ENCODE results near the gene BAIAP2L1.
"Not testable (repeated sequence)": the region's sequence is repeated elsewhere in the genome, so short reads cannot be mapped to it uniquely, and the experiment has no call there.

BAIAP2L1 gene

DNA sequence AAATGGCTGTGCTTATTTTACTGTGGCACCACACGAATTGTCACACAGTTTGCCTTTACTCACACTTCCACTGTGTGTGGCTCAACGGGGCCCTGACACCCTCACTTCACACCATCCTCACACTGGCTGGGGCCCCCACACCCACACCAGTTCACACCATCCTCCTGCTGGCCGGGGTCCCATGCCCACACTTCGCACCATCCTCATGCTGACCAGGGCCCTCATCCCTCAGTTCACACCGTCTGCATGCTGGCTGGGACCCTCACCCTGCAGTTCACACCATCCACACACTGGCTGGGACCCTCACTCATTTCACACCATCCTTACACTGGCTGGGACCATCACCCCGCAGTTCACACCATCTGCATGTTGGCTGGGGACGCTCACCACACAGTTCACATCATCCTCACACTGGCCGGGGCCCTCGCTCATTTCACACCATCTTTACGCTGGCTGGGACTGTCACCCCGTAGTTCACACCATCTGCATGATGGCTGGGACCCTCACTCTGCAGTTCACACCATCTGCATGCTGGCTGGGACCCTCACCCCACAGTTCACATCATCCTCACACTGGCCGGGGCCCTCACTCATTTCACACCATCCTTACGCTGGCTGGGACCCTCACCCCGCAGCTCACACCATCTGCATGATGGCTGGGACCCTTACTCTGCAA lies 83.4 kb downstream of the BAIAP2L1 start:
- no peak for DNase-seq (ENCODE audit: low read depth)
- TF ChIP-seq, protein P1, sequence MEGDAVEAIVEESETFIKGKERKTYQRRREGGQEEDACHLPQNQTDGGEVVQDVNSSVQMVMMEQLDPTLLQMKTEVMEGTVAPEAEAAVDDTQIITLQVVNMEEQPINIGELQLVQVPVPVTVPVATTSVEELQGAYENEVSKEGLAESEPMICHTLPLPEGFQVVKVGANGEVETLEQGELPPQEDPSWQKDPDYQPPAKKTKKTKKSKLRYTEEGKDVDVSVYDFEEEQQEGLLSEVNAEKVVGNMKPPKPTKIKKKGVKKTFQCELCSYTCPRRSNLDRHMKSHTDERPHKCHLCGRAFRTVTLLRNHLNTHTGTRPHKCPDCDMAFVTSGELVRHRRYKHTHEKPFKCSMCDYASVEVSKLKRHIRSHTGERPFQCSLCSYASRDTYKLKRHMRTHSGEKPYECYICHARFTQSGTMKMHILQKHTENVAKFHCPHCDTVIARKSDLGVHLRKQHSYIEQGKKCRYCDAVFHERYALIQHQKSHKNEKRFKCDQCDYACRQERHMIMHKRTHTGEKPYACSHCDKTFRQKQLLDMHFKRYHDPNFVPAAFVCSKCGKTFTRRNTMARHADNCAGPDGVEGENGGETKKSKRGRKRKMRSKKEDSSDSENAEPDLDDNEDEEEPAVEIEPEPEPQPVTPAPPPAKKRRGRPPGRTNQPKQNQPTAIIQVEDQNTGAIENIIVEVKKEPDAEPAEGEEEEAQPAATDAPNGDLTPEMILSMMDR (conservative IDR thresholded peaks at IDR 0.05; ENCODE audit: low read depth, low read length) = no peak
- H3K4me3 ChIP-seq (ENCODE audit: low read length) = no peak overlapping the region

DNA sequence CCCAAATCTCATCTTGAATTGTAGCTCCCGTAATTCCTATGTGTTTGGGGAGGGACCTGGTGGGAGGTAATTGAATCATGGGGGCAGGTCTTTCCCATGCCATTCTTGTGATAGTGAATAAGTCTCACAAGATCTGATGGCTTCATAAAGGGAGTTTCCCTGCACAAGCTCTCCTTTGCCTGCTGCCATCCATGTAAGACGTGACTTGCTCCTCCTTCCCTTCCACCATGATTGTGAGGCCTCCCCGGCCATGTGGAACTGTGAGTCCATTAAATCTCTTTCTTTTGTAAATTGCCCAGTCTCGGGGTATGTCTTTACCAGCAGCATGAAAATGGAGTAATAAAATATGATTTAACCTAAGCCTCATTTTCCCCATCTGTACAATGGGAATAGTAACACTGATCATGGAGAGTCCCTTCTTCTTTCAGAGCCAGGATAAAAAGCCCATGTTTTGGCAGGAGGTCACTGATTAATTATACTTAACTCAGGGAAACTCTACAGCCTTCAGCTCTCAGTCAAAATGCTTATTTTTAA lies 84.8 kb downstream of the BAIAP2L1 start:
- H3K4me3 ChIP-seq (ENCODE audit: low read length); DNase-seq (ENCODE audit: low read depth): not testable (repeated sequence)

DNA sequence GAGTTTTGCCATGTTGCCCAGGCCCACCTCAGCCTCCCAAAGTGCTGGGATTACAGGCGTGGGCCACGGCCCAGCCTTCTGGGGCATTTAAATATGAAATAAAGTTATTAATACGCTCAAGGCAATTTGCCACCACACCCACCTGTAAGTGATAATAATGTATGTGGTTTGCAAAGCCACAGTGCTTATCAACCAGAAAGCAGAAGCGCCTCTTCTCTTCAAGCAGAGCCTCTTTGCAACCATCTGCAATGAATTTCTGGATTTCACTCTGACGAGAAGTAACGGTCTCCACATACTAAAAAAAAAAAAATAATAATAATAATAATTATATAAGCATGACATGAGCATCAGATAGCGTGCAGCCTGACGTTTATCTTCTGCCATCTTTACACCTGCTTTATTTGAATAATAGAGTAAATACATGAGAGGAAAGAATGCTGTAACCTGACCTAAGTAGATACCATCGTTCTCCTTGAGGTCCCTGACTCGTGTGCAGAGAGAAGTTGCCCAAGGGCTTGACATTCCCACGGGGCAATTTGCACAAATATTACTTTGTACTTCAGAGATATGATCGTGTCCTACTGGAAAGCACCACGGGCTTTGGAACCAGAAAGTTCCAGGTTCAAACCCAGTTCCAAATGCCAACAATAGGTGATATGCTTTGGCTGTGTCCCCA lies 85.4 kb downstream of the BAIAP2L1 start:
- TF ChIP-seq, protein P1 (conservative IDR thresholded peaks at IDR 0.05; ENCODE audit: low read depth, low read length) = no peak
- DNase-seq (ENCODE audit: low read depth) = no peak
- no peak overlapping the region for H3K4me3 ChIP-seq (ENCODE audit: low read length)

DNA sequence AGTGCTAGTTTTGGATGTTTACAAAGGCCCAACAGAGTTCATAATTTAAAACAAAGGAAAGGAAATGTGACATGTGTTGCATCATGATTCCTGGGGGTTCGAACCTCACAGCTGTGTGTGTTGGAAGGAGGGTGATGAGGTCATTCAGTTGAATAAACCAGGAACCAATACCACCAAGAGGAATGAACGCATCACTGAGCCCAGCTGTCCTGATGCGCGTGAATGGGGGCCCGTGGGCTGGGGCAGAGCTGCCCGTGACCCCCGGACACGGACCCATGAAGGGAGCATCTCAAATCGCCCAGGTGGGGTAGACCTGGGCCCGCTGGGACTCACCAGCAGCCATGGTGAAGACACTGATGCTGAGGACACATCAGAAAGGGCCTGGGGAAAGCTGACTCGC lies 86.4 kb downstream of the BAIAP2L1 start:
- no peak for DNase-seq (ENCODE audit: low read depth)
- TF ChIP-seq, protein P1 (conservative IDR thresholded peaks at IDR 0.05; ENCODE audit: low read depth, low read length) = no peak
- H3K4me3 ChIP-seq (ENCODE audit: low read length) = no peak overlapping the region

DNA sequence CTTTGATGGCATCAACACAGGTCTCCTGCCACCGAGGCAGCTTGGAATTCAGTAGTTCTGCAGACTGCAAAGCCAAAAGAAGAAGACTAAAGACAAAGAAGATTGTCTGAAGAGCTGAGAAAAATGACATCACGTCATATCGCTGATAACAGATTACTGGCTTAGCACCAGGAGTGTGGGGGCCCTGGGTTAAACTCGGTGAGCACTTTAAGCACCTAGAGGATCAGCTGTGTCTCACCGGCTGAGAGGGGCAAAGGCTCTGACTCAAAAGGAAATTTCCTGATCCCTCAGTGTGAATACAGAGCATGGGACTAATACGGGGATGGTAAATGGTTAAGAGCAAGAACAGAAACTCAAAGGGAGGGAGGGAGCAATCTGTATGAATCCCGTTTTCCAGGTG lies 88.7 kb downstream of the BAIAP2L1 start:
- DNase-seq (ENCODE audit: low read depth) = no peak
- TF ChIP-seq, protein P1 (conservative IDR thresholded peaks at IDR 0.05; ENCODE audit: low read depth, low read length) = no peak

DNA sequence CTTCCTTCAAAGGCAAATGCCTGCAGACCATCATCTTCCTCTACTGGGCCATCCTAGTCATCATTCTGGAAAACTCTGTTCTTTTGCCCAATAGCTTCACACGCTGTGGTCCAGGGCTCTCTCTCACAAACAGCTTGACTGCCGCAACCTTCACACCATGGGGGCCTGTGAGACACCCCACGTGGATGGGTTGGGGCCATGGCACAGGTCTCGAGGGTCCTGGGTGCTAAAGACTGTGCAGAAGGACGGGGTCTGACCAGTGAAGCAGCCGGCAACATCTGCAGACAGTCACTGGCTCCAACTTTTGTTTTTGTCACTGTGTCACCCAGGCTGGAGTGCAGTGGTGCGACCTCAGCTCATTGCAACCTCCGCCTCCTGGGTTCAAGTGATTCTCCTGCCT lies 91.3 kb downstream of the BAIAP2L1 start:
- TF ChIP-seq, protein P1 (conservative IDR thresholded peaks at IDR 0.05; ENCODE audit: low read depth, low read length) = no peak
- no peak for DNase-seq (ENCODE audit: low read depth)
- no peak overlapping the region for H3K4me3 ChIP-seq (ENCODE audit: low read length)

More for the DNA sequence above, 88.7 kb downstream of the BAIAP2L1 start:
- H3K4me3 ChIP-seq (ENCODE audit: low read length) = no peak overlapping the region

DNA sequence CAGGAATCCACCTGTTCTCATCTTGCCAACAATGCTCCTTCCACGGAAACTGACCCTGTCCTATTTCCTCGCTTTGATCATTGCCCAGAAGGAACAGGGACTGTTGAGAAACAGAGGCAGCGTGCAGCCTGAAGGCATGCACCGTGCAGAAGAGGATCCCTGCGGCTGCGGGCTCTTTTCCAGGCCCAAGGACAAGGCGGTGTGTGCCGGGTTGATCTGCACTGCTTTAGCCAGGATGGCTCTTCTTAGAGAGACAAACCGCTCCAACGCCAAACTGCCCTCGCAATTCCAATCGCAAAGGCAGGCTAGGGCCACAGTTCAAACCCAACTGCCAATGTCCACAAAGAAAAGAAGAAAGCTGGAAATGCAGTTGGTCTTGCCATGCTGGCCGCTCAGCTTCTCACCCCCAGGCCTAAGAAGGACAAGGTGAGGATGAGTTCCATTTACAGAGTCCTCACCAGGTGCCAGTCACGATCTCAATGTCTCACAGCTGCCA lies 92.9 kb downstream of the BAIAP2L1 start:
- TF ChIP-seq, protein P1 (conservative IDR thresholded peaks at IDR 0.05; ENCODE audit: low read depth, low read length) = no peak
- no peak for DNase-seq (ENCODE audit: low read depth)
- H3K4me3 ChIP-seq (ENCODE audit: low read length) = no peak overlapping the region
